OCI-LY3 (cell line): ENCODE results near the gene DMTF1.

Source experiments
- H2AFZ ChIP-seq: fragments of 200-600, 300-600 bp; shearing (Covaris generic); 2 replicates; pipeline ENCODE4 v1.6.0; 2014; ENCODE audit warnings: antibody characterized with exemption, low read depth, low read length
- H3K27ac ChIP-seq: fragments of 200-600, 300-600 bp; sonication (generic); 2 replicates; pipeline ENCODE4 v1.5.1; 2014; ENCODE audit warnings: mild to moderate bottlenecking, low read length, moderate library complexity, mixed read lengths
- H3K27me3 ChIP-seq: fragments of 200-600, 300-600 bp; sonication (generic); 2 replicates; pipeline ENCODE4 v1.6.1; 2014; ENCODE audit warnings: low read depth, low read length, mixed read lengths
- H3K36me3 ChIP-seq: fragments of 200-600, 300-600 bp; sonication (generic); replicated peaks from 2 replicates; pipeline ENCODE3; 2014; ENCODE audit warnings: low read depth, low read length, mixed read lengths
- H3K4me1 ChIP-seq: fragments of 300-600, 200-600 bp; sonication (generic); 2 replicates; pipeline ENCODE4 v1.6.1; 2014; ENCODE audit warnings: low read length, mixed read lengths
- H3K4me2 ChIP-seq: fragments of 200-600, 300-600 bp; sonication (generic); 2 replicates; pipeline ENCODE4 v1.6.1; 2014; ENCODE audit warnings: low read length, mixed read lengths
- H3K4me3 ChIP-seq: fragments of 300-600, 200-600 bp; sonication (generic); 2 replicates; pipeline ENCODE4 v1.5.1; 2014; ENCODE audit warnings: antibody characterized with exemption, mild to moderate bottlenecking, low read length, moderate library complexity
- H3K79me2 ChIP-seq: fragments of 300-600, 200-600 bp; shearing (Covaris generic); 2 replicates; pipeline ENCODE4 v1.6.1; 2014; ENCODE audit warnings: mild to moderate bottlenecking, low read length, mixed read lengths
- H3K9ac ChIP-seq: fragments of 300-600, 200-600 bp; shearing (Covaris generic); 2 replicates; pipeline ENCODE4 v1.6.0; 2014; ENCODE audit warnings: mild to moderate bottlenecking, low read length, moderate library complexity
- H3K9me3 ChIP-seq: fragments of 200-600, 300-600 bp; shearing (Covaris generic); 2 replicates; pipeline ENCODE4 v1.6.1; 2014; ENCODE audit warnings: low read length, mixed read lengths; ENCODE audit not compliant: insufficient read depth
- H4K20me1 ChIP-seq: fragments of 200-600, 300-600 bp; sonication (generic); 2 replicates; pipeline ENCODE4 v1.6.1; 2016; ENCODE audit warnings: low read length, mixed read lengths; ENCODE audit not compliant: insufficient read depth
- CTCF ChIP-seq: fragments of 200-600, 300-600 bp; sonication (generic); IDR thresholded peaks from 2 replicates; pipeline ENCODE4 v1.5.1; 2014; ENCODE audit warnings: antibody characterized with exemption, low read length, low read depth
- EZH2phosphoT487 ChIP-seq: fragments of 200-600 bp; shearing (Covaris generic); IDR thresholded peaks from 2 replicates; pipeline ENCODE4 v1.6.1; 2018; ENCODE audit warnings: antibody characterized with exemption, mixed run types, low read depth

DMTF1 gene

DNA sequence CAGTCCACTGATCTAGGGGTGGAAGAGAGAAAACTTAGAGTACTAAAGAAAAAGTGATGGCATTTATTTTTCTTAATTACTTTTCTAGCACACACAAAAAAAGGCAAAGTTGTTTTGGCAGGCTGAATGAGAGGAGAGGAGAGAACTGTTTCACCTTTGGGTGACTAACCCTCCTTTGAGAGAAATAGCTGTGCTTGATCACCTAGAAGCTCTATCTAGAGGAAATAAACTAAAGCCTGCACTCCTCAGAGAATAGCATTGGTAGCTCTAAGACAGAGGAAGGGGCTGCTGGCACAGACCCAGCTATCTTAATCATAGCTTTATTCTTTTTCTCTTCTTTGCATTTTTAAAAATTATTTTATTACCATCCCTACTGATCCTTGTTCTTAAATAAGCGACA is 61.0 kb downstream of the DMTF1 start:
- H3K4me1 ChIP-seq = peaks cover 57% of the 10 kb centered on the region
- H3K36me3 ChIP-seq = peaks cover 75% of the 10 kb centered on the region
- 0 out of 2 replicates have a peak overlapping the region, but pooled peaks have one; percentile 17 for H3K27ac ChIP-seq
- H3K4me2 ChIP-seq = peak overlapping the region; percentile 42
- peaks cover 92% of the 10 kb centered on the region for H3K79me2 ChIP-seq
- peaks cover 83% of the 10 kb centered on the region for H4K20me1 ChIP-seq
- TF ChIP-seq EZH2phosphoT487 = no peak
- TF ChIP-seq CTCF = no peak
- H3K4me3 ChIP-seq = no peak overlapping the region
- H3K9ac ChIP-seq = no peak overlapping the region
- H3K27me3 ChIP-seq = no peaks in the 10 kb centered on the region
- H2AFZ ChIP-seq = no peak overlapping the region
- H3K9me3 ChIP-seq = no peaks in the 10 kb centered on the region

DNA sequence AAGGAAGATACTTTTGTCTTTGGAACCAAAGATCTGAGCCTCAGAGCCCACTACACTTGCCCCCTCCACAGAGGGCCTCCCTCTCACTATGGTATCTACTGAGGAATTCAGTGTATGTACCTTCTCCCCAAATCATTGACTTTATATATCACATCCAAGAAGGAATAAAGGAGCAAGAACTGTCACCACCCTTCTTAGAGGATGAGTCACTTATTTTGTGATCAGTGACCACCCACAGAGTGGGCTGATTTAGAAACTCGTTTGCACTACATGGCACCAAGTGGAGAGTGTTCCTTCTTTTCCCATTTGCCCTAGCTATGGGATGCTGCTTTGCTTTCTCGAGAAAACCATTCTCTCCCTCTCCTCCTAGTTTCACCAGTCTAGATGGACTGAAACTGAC is 61.6 kb downstream of the DMTF1 start:
- Histone ChIP-seq H3K4me3 (no peak overlapping the region), H3K9me3 (no peaks in the 10 kb centered on the region), H3K4me2 (peak overlapping the region; percentile 42; the same call in 1 of the 2 replicates), H3K27ac (no peak overlapping the region), H4K20me1 (peaks cover 77% of the 10 kb centered on the region), H3K9ac (no peak overlapping the region), H3K27me3 (no peaks in the 10 kb centered on the region), H3K36me3 (peaks cover 75% of the 10 kb centered on the region), H2AFZ (no peak overlapping the region), H3K4me1 (peaks cover 57% of the 10 kb centered on the region), H3K79me2 (peaks cover 92% of the 10 kb centered on the region)
- TF ChIP-seq CTCF (no peak), EZH2phosphoT487 (no peak)

DNA sequence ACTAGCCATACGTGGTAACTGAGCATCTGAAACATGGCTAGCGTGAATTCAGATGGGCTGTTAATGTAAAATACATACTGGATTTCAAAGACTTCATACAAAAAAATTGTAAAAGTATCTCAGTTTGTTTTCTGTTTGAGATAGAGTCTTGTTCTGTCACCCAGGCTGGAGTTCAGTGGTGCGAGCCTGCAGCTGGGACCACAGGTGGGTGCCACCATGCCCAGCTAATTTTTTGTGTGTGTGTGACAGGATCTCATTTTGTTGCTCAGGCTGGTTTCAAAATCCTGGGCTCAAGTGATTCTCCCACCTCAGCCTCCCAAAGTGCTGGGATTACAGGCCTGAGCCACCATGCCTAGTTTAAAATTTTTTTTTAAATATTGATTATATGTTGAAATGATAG is 62.8 kb downstream of the DMTF1 start:
- H2AFZ ChIP-seq = no peak overlapping the region
- TF ChIP-seq CTCF = no peak
- TF ChIP-seq EZH2phosphoT487 = no peak
- H3K4me3 ChIP-seq = peak overlapping the region; percentile 13; the same call in 1 of the 2 replicates
- H3K79me2 ChIP-seq = peaks cover 91% of the 10 kb centered on the region
- peaks cover 67% of the 10 kb centered on the region for H4K20me1 ChIP-seq
- peak overlapping the region; percentile 42 for H3K4me2 ChIP-seq
- H3K27me3 ChIP-seq = no peaks in the 10 kb centered on the region
- no peak overlapping the region for H3K27ac ChIP-seq
- no peak overlapping the region for H3K9ac ChIP-seq
- peaks cover 72% of the 10 kb centered on the region for H3K36me3 ChIP-seq
- H3K9me3 ChIP-seq = no peaks in the 10 kb centered on the region
- H3K4me1 ChIP-seq = peaks cover 57% of the 10 kb centered on the region

DNA sequence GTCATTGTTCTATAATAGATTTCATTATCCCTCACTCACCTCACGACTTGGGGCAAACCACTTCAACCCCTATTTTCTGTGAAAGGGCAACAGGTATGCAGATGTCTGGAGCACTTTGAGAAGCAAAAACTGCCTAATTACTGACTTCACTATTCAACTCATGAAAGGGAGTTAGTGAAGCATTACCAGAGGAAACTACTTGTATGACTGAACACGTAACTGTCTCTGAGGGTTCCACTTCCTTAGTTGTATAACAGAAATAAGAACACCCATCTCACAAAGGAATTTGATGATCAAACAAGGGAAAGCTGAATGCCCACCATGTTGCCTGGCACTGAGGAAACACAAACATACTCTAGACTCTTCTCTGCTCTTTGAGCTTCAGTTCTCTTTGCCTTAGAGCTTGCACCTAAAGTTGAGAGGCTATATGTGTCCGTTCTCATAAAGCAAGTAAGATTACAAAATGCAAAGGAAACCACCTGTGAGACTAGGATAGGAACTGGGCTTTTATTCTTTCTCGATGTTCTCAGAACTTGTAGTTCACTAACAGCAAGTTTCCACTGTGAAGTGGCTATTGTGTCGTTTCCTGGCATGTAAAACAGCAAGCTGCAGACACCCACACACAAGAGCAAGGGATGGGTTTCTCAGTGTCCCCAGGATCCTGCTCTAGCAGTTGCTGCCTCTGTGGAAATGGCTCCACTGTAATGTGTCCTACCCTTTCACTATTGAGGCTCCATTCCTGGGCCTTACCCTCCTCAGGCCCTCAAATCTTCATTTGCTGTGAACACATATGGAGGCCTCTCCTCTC is 64.7 kb downstream of the DMTF1 start:
- TF ChIP-seq EZH2phosphoT487 = peak; percentile 70; the same call in 1 of the 2 replicates
- TF ChIP-seq CTCF = no peak
- Histone ChIP-seq H3K27ac (peak overlapping the region; percentile 99), H2AFZ (no peak overlapping the region), H3K4me3 (peak overlapping the region; percentile 81), H3K4me2 (peak overlapping the region; percentile 95), H3K9me3 (no peaks in the 10 kb centered on the region), H3K9ac (peak overlapping the region; percentile 99), H4K20me1 (peaks cover 48% of the 10 kb centered on the region), H3K27me3 (peaks cover 11% of the 10 kb centered on the region), H3K4me1 (peaks cover 66% of the 10 kb centered on the region), H3K36me3 (peaks cover 56% of the 10 kb centered on the region), H3K79me2 (peaks cover 75% of the 10 kb centered on the region)
